ENCODE measurements around the gene GFOD1. TPM values are rescaled to one million over a fixed set of nuclear protein-coding genes. Genes with fewer than 3 reads are reported as not detected.

GFOD1 gene
- total RNA-seq, 1 donor from 2014 or later, result 0.81 TPM

DNA sequence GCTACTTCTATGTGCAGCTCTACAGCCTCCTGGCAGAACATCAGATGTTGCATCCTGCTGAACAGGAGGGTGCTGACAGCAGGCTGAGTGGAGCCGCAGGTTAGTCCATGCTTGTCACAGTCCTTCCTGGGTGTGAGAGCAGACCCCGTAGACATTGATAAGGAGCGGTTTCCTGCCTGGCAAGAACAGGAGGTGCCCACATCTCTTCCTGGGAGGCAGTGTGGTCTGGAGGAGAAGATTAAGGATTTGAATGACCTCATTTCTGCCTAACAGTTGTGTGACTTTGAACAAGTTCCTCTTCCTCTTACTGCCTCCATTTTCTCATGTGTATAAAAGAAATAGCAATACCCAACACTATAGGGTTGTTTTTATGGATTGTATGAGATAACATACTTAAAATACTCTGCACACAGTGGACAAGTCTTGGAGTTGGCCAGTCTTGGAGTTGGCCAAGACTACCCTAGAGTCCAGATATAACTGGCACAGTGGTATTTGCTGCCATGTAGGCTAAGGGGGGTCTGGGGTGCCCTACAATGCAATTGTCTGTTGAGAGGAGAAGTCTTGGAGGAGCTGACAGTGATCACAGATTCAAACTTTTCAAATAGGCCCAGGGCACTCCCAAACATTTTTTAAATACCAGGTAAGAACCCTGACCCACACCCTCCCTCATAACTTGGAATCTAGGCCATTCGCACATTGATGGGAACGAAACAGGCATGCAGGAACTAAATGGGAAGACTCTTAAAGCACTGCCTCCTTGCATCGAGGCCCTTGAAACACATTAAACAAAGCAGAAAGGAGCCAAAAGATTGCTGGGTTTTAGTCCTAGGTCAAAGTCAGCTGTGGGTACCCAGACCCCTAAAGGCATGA, 126.5 kb downstream of the GFOD1 start:
- no peaks in the 10 kb centered on the region for H3K9me3 Mint-ChIP-seq (ENCODE audit: low read depth)
- H3K27me3 Mint-ChIP-seq, result peaks cover 7% of the 10 kb centered on the region
- DNase-seq (ENCODE audit: low spot score, unreplicated experiment), result no peak
- no peaks in the 10 kb centered on the region for H3K36me3 Mint-ChIP-seq (ENCODE audit: insufficient read depth)
- H3K4me1 Mint-ChIP-seq (ENCODE audit: low read depth), result no peaks in the 10 kb centered on the region
- H3K4me3 Mint-ChIP-seq (ENCODE audit: low read depth), result no peak overlapping the region
- H3K27ac Mint-ChIP-seq, result no peak overlapping the region
- TF ChIP-seq, protein P1, sequence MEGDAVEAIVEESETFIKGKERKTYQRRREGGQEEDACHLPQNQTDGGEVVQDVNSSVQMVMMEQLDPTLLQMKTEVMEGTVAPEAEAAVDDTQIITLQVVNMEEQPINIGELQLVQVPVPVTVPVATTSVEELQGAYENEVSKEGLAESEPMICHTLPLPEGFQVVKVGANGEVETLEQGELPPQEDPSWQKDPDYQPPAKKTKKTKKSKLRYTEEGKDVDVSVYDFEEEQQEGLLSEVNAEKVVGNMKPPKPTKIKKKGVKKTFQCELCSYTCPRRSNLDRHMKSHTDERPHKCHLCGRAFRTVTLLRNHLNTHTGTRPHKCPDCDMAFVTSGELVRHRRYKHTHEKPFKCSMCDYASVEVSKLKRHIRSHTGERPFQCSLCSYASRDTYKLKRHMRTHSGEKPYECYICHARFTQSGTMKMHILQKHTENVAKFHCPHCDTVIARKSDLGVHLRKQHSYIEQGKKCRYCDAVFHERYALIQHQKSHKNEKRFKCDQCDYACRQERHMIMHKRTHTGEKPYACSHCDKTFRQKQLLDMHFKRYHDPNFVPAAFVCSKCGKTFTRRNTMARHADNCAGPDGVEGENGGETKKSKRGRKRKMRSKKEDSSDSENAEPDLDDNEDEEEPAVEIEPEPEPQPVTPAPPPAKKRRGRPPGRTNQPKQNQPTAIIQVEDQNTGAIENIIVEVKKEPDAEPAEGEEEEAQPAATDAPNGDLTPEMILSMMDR (IDR thresholded peaks at IDR 0.05; ENCODE audit: unreplicated experiment), result no peak

DNA sequence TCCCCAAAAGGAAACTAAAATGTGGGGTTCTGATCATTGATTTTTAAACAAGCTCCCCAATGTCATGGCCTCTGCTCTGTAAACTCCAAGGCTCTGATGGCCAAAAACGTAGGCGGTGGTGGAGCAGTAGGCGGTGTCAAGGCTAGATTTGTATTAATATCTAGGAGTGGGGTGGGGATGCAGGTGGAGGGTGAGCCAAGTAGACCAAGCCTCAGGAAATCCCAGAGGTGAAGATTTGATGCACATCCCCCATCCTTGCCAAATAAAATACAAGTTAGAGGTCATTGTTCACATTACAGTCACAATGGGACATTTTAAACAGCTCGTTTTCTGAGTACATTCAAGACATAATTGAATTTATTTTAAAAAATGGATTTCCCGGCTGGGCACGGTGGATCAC, 128.1 kb downstream of the GFOD1 start:
- peaks cover 15% of the 10 kb centered on the region for H3K27me3 Mint-ChIP-seq
- TF ChIP-seq, protein P1 (IDR thresholded peaks at IDR 0.05; ENCODE audit: unreplicated experiment), result no peak
- H3K36me3 Mint-ChIP-seq (ENCODE audit: insufficient read depth), result no peaks in the 10 kb centered on the region
- H3K9me3 Mint-ChIP-seq (ENCODE audit: low read depth), result no peaks in the 10 kb centered on the region
- no peak overlapping the region for H3K27ac Mint-ChIP-seq
- H3K4me1 Mint-ChIP-seq (ENCODE audit: low read depth), result peaks cover 1% of the 10 kb centered on the region
- no peak for DNase-seq (ENCODE audit: low spot score, unreplicated experiment)
- H3K4me3 Mint-ChIP-seq (ENCODE audit: low read depth), result no peak overlapping the region

DNA sequence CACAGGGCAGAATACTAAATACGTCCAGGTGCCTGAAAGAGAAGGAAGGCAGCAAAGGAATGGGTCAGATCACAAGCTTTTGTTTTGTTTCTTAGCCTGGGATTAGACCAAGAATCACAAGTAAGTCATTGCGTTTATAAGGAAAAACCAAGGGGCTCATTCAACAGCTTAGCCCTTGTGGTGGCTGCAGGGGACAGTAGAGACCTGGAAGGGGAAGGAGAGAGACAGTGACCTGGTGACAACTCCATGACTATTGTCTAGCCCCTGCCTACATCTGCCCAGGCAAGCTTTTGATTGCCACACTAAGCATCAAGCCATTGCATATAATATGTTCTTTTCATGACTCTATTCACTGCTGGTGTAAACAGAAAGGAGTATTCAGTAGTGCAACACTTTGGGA, 128.9 kb downstream of the GFOD1 start:
- peaks cover 1% of the 10 kb centered on the region for H3K4me1 Mint-ChIP-seq (ENCODE audit: low read depth)
- H3K9me3 Mint-ChIP-seq (ENCODE audit: low read depth), result no peaks in the 10 kb centered on the region
- H3K27me3 Mint-ChIP-seq, result peaks cover 19% of the 10 kb centered on the region
- no peak for DNase-seq (ENCODE audit: low spot score, unreplicated experiment)
- no peaks in the 10 kb centered on the region for H3K36me3 Mint-ChIP-seq (ENCODE audit: insufficient read depth)
- TF ChIP-seq, protein P1 (IDR thresholded peaks at IDR 0.05; ENCODE audit: unreplicated experiment), result no peak
- H3K27ac Mint-ChIP-seq, result no peak overlapping the region
- H3K4me3 Mint-ChIP-seq (ENCODE audit: low read depth), result no peak overlapping the region

DNA sequence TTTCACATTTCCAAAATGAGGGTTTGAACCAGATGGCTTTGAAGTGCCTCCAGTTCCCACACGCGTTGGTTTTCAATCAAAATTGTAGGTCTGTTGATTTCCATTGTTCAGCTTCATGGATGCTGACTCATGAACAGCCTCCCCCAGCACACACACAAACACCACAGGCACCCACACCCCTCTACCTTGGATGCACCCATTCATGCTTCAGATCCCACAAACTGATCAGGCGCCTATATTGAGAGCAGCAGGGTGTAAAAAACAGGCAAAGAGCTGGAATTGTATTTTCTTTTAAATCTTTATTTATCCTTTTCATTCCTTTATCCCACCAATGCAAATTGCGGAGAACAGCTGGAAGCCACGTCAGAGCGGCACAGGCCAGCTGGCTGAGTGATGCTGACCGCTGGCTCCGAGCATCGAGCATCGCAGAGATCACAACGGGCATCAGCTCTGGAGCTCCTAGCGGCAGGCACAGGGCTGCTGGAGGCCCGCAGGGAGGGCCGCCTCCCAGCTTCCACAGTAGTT, 129.8 kb downstream of the GFOD1 start:
- H3K27me3 Mint-ChIP-seq, result peaks cover 21% of the 10 kb centered on the region
- TF ChIP-seq, protein P1 (IDR thresholded peaks at IDR 0.05; ENCODE audit: unreplicated experiment), result no peak
- no peak overlapping the region for H3K27ac Mint-ChIP-seq
- H3K4me1 Mint-ChIP-seq (ENCODE audit: low read depth), result peaks cover 1% of the 10 kb centered on the region
- no peak overlapping the region for H3K4me3 Mint-ChIP-seq (ENCODE audit: low read depth)
- no peaks in the 10 kb centered on the region for H3K36me3 Mint-ChIP-seq (ENCODE audit: insufficient read depth)
- H3K9me3 Mint-ChIP-seq (ENCODE audit: low read depth), result no peaks in the 10 kb centered on the region
- no peak for DNase-seq (ENCODE audit: low spot score, unreplicated experiment)

DNA sequence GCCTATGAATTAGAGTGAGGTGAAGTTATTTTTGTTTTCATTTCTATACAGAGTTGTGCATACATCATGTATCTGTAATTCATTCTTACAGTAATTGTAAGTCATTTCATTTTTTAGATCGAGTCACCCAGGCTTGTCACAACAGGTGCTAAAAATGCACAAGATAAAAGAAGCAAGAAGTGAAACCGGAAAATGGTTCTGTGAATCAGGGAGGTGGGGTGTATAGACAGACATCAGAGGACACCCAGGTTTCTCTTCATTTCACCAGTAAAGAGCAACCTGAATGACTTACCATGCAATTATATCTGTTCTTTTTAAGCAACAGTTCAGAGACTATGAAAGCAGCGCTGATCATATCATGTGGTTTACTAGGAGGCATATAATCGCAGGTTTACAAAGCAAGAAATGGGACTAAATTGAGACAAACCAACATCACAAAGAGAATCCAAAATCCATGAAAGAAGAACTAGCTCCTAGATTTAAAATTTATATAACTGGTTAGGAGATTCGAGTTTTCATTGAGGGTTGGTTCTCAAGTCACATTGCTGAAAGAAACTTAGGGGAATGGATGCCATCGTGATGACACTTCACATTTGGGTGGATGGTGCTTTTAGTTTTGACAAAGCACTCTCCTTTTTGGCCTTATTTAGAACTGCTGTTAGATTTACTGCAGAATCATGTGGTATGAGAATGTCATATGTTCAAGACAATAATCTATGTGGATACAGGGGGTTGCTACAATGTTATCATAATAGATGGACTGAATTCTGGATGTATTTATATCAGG, 131.2 kb downstream of the GFOD1 start:
- TF ChIP-seq, protein P1 (IDR thresholded peaks at IDR 0.05; ENCODE audit: unreplicated experiment), result no peak
- peaks cover 21% of the 10 kb centered on the region for H3K27me3 Mint-ChIP-seq
- H3K4me1 Mint-ChIP-seq (ENCODE audit: low read depth), result peaks cover 1% of the 10 kb centered on the region
- no peak overlapping the region for H3K4me3 Mint-ChIP-seq (ENCODE audit: low read depth)
- peak overlapping the region; percentile 62 for H3K27ac Mint-ChIP-seq
- H3K36me3 Mint-ChIP-seq (ENCODE audit: insufficient read depth), result no peaks in the 10 kb centered on the region
- H3K9me3 Mint-ChIP-seq (ENCODE audit: low read depth), result no peaks in the 10 kb centered on the region
- DNase-seq (ENCODE audit: low spot score, unreplicated experiment), result no peak

Measured in progenitor cell of endocrine pancreas (in vitro differentiated cells).